Measurements from ENCODE around the gene SMTN.
A peak's percentile ranks its signal among the peaks of the same experiment; 100 is the strongest.

The SMTN gene

GRCh38 chr22:31130873-31131272 lies 49.8 kb downstream of the SMTN start:
- no peak for DNase-seq

GRCh38 chr22:31133911-31134310 lies 52.8 kb downstream of the SMTN start:
- no peak for DNase-seq

- DNase-seq, result no peak
These were observed 53.6 kb downstream of the SMTN start for GRCh38 chr22:31134688-31135087.

- DNase-seq, result no peak
These were observed 54.6 kb downstream of the SMTN start for GRCh38 chr22:31135706-31136105.

GRCh38 chr22:31136155-31136554 lies 55.0 kb downstream of the SMTN start:
- no peak for DNase-seq

- DNase-seq, result no peak
These were observed 55.6 kb downstream of the SMTN start for GRCh38 chr22:31136711-31137110.

- no peak for DNase-seq
These were observed 56.6 kb downstream of the SMTN start for GRCh38 chr22:31137721-31138120.

GRCh38 chr22:31138126-31138525 lies 57.0 kb downstream of the SMTN start:
- no peak for DNase-seq

- DNase-seq, result no peak
These were observed 57.9 kb downstream of the SMTN start for GRCh38 chr22:31139066-31139465.

- DNase-seq, result peak; percentile 96
These were observed 59.0 kb downstream of the SMTN start, which contains the start of gene PLA2G3 for GRCh38 chr22:31139866-31140716. Gene PLA2G3, minus strand, starts transcription at chr22:31140508. Its CDS starts 154 bp downstream, at chr22:31140354.

GRCh38 chr22:31140746-31141145 lies 59.6 kb downstream of the SMTN start:
- DNase-seq, result no peak

GRCh38 chr22:31141551-31141950 lies 60.4 kb downstream of the SMTN start:
- no peak for DNase-seq

GRCh38 chr22:31142285-31142684 lies 61.2 kb downstream of the SMTN start:
- no peak for DNase-seq

GRCh38 chr22:31143038-31143437 lies 61.9 kb downstream of the SMTN start:
- DNase-seq, result no peak

- DNase-seq, result peak; percentile 23
These were observed 62.4 kb downstream of the SMTN start for GRCh38 chr22:31143537-31143936.

GRCh38 chr22:31144223-31144622 lies 63.1 kb downstream of the SMTN start:
- DNase-seq, result peak; percentile 22

- no peak for DNase-seq
These were observed 67.4 kb downstream of the SMTN start for GRCh38 chr22:31148488-31148887.

GRCh38 chr22:31148953-31149627 lies 68.0 kb downstream of the SMTN start:
- peak; percentile 85 for DNase-seq

GRCh38 chr22:31150615-31151014 lies 69.5 kb downstream of the SMTN start:
- no peak for DNase-seq

- DNase-seq, result no peak
These were observed 70.8 kb downstream of the SMTN start for GRCh38 chr22:31151872-31152271.

GRCh38 chr22:31153357-31153756 lies 72.2 kb downstream of the SMTN start:
- DNase-seq, result no peak

Measured in NCI-H69 (cell line).